Mononuclear cell (primary cell): ENCODE measurements around the gene ZNF827. TPM values are rescaled to one million over a fixed set of nuclear protein-coding genes. Genes with fewer than 3 reads are reported as not detected.

Source experiments
- H3K27me3 ChIP-seq: 2 replicates; pipeline ENCODE4 v1.6.0; 2011; ENCODE audit warnings: low read length, control low read depth; ENCODE audit not compliant: insufficient read depth
- H3K4me1 ChIP-seq: 2 replicates; pipeline ENCODE4 v1.5.1; 2011; ENCODE audit warnings: mild to moderate bottlenecking, low read length, control low read depth; ENCODE audit not compliant: insufficient read depth
- H3K4me3 ChIP-seq: 2 replicates; pipeline ENCODE4 v1.5.1; 2011; ENCODE audit warnings: mild to moderate bottlenecking, low read length, moderate library complexity
- H3K9me3 ChIP-seq: 2 replicates; pipeline ENCODE4 v1.5.1; 2011; ENCODE audit warnings: low read depth, mild to moderate bottlenecking, control low read depth, low read length
- total RNA-seq: library from RNA; depleted of rRNA; stranded (reverse); fragments of >200 nt; gene quantifications from one replicate; pipeline ENCODE4 v1.2.3, GENCODE V29; 2012

The ZNF827 gene
- total RNA-seq, 1 donor, result 14.0 TPM

DNA sequence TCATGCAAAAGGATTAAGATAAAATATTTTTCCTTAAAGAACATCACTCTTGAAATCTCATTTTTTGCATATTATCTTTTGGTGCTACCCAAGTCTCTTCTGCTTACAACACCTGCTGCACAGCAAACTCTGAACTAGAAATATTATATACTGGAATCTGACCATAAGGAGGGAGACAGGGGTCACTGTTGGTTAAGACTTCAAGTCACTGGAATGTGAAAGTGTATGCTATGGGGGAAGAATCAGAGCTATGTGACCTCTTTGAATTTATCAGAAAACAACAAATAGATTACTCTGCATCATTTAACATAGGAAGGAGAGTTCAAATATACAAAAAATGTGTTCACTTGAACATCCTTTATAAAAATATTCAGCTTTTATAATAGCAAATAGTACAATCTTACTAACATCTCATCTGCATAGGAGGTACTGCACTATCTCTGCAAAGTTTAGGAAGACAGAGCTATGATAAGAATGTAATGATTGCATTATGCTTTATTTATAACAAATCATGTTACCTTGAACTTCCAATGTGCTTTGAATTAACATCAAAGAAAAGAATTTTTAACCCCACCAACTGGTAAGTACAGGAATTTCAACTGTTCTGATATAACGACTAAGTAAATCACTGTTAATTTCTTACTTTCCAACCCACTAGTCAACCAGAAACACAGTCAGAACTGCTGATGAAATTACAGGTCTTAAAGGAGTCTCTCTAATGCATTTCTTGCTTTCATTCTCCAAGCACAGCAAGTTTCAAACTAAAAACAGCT is 69.8 kb downstream of the ZNF827 start:
- Histone ChIP-seq H3K4me3 (no peak overlapping the region), H3K27me3 (no peaks in the 10 kb centered on the region), H3K4me1 (peaks cover 5% of the 10 kb centered on the region), H3K9me3 (no peaks in the 10 kb centered on the region)

DNA sequence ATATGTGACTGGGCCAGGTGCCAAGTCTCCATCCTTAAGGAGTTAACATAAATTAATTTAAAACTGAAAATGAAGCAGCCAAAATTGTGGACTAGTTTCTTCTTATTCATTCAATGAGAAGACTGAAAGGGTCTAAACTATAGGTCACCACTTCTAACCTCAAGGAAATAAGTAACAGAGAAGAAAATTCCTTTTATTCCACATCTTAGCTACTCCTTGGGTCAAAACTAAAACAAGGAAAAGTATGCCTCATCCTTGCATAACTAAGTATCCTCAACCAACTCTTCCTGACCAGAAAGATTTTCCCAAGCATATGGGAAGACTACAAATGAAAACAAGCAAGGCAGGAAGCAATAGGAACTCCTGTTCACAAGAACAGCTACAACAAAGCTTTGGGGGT is 71.2 kb downstream of the ZNF827 start:
- peaks cover 5% of the 10 kb centered on the region for H3K4me1 ChIP-seq
- no peak overlapping the region for H3K4me3 ChIP-seq
- H3K9me3 ChIP-seq, result no peaks in the 10 kb centered on the region
- no peaks in the 10 kb centered on the region for H3K27me3 ChIP-seq

DNA sequence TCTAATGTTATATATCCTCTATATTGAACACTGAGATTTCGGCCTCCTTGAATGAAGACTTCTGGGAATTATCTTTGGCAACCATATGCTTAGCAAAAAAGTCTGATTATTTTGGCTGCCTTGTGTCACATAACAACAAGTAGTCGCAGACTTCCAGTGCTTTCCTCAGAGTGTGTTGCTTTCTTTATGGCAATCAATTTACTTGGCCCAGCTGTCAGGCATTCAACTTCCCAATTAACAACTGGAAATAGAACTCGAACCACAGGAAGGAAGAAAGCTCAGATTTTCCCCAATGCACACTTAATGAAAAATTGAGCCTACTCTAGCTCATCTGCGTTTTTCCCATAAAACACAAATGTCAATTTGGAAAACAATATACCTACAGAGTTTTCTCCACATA is 71.6 kb downstream of the ZNF827 start:
- Histone ChIP-seq H3K4me1 (peaks cover 5% of the 10 kb centered on the region), H3K27me3 (no peaks in the 10 kb centered on the region), H3K4me3 (no peak overlapping the region), H3K9me3 (no peaks in the 10 kb centered on the region)

DNA sequence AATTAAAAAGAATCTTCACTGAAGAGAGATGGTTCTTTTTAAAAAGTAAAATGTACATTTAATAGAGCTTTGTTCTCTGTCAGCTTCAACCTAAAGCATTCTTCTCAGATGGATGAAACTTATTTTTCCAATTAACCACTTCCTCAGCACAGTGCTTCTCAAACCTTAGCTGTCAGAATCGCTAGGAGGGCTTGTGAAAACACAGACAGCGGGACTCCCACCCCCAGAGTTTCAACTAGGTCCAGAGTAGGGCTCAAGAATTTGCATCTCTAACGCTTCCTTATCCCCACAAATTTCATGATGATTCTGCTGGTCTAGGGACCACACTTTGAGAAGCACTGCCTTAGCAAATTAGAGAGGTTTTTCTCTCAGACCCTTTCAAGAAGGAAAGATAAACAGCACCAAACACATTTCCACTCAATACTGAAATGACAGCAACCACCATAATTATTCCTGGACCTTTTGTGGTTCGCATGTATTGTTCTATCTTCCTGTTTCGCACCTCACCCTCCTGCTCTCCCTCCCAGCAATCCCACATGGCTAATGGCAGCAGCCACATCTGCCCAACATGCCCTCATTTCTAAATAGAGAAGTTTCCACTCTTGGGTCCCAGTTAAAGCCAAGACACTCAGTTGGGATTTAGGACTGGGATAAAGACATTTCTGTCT is 73.2 kb downstream of the ZNF827 start:
- Histone ChIP-seq H3K27me3 (no peaks in the 10 kb centered on the region), H3K9me3 (no peaks in the 10 kb centered on the region), H3K4me1 (peaks cover 4% of the 10 kb centered on the region), H3K4me3 (no peak overlapping the region)

DNA sequence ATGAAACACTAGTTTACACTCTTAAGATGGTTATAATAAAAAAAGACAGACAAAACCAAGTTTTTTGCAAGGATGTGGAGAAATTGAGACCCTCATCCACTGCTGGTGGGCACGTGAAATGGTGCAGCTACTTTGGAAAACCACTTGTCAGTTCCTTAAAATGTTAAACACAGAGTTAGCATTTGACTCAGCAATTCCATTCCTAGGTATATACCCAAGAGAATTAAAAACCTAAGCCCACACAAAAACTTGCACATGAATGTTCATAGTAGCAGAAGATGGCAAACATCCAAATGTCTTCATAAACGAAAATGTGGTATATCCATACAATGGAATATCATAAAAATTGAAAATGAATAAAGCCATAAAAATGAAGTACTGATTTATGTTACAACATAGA is 75.4 kb downstream of the ZNF827 start:
- no peaks in the 10 kb centered on the region for H3K9me3 ChIP-seq
- H3K4me1 ChIP-seq, result no peaks in the 10 kb centered on the region
- H3K4me3 ChIP-seq, result no peak overlapping the region
- no peaks in the 10 kb centered on the region for H3K27me3 ChIP-seq

DNA sequence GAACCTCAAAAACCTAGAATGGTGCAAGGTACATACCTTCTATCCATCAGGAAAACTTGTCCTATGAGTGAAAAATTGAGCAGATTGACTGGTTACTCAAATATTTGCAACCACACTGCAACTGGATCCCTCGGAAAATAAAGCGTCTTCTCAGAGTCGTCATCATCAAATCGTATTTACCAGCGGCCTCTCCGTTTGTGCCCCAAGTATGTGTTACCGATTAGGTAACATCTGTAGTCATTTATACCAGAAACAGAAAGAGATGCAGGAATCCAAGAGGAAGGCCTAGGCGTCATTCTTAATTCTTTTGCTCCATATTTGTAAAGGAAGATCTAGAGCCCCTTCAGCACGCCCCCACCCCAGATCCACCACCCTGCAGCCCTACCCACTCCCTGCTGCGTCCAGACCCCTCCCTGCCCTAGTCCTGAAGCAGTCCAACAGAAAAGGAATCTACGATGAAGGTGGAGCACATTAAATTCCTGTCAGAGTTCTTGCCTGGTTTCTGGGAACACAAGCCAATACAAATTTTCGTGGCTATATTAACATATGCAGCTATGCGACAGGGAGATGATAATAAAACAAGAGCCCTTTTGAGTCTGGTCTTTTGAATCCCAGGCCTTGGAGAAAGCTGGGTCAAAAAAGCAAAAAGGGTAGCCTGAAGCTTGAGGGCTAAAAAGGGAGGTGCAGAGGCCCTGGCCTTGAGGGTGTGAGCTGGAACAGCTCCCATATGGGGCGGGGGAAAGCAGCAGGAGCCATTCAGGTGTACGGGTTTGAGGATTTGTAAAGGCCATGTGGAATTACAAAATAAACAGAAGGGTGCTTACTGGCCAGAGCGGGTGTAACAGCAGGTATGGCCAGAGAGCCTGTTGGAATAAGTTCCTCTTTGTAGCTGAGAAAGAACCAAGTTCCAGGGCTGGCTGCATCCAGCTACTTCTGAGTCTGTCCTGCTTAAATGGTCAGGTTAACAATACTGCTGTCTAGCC is 77.0 kb downstream of the ZNF827 start:
- Histone ChIP-seq H3K9me3 (no peaks in the 10 kb centered on the region), H3K4me1 (no peaks in the 10 kb centered on the region), H3K27me3 (no peaks in the 10 kb centered on the region), H3K4me3 (no peak overlapping the region)

DNA sequence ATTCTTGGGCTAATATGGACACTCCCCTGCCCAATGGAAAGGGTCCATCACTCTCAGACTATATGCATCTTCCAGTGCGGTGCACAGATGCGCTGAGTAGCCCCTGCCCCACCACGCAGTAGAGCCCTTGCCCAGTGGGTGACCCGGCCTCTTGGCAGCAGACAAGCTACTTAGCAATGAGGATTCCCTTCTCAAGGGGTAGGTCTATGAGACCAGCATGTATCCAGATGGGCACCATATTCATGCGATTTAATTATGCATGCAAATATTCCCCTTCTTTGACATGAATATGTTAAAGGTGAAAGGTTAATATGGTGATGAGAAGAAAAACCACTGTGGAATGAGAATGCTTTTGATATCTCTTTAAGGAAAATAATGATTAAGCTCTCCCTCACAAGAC is 77.7 kb downstream of the ZNF827 start:
- H3K9me3 ChIP-seq, result no peaks in the 10 kb centered on the region
- H3K27me3 ChIP-seq, result no peaks in the 10 kb centered on the region
- no peak overlapping the region for H3K4me3 ChIP-seq
- no peaks in the 10 kb centered on the region for H3K4me1 ChIP-seq

DNA sequence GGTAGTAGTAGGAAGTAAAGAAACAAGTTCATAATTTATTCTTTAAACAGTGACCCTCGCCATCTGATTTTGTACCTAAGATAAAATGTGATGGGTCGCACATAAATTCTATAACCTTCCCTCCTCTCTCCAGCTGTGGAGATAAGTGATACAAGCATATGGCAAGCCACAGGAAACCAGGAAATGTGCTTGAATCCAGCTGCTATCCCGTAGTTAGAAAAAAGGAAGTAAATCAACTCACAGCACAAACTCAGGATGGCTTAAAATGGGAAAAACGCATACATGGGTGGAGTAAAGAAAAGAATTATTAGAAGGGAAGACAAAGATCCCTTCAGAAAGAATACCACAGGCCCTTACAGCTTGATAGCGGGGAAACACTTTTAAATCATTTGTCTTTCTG is 78.2 kb downstream of the ZNF827 start:
- Histone ChIP-seq H3K9me3 (no peaks in the 10 kb centered on the region), H3K27me3 (no peaks in the 10 kb centered on the region), H3K4me1 (no peaks in the 10 kb centered on the region), H3K4me3 (no peak overlapping the region)

DNA sequence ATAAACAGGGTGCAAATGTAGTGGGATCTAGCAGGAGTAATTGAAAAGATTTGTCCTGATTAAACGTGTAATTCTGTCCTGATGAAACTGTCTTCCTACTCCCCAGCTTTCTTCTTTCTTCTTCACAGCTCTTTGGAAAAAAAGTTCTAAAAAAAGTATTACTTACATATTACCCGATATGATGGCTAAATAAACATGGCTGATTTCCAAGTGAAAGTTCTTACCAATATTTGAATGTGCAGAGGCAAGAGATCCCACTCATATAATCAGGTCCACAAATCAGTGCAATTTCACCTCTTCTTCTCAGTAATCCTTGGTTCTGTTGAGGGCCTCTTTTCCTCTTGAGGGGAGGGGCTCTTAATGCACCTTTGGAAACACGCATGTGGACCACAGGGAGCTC is 78.7 kb downstream of the ZNF827 start:
- Histone ChIP-seq H3K4me3 (no peak overlapping the region), H3K27me3 (no peaks in the 10 kb centered on the region), H3K9me3 (no peaks in the 10 kb centered on the region), H3K4me1 (no peaks in the 10 kb centered on the region)

DNA sequence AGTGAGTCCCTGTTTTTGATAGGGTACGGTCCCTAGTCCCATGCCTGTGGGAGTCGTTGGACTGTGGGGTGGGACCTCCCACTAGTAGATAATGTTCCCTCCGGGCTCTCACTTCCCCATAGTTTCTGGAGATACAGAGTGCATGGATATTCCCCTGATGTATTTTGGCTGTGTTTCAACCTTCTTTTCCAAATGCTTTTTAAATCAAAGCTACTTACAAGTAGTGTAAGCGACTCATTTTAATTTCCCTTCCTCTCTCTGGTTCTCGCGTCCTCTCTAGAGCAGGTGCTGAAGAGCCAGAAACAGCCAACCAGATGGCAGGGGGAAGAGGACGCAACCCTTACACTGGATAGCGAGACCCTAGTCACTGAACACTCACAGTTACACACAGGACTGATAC is 79.2 kb downstream of the ZNF827 start:
- Histone ChIP-seq H3K9me3 (no peaks in the 10 kb centered on the region), H3K4me1 (no peaks in the 10 kb centered on the region), H3K27me3 (no peaks in the 10 kb centered on the region), H3K4me3 (no peak overlapping the region)

DNA sequence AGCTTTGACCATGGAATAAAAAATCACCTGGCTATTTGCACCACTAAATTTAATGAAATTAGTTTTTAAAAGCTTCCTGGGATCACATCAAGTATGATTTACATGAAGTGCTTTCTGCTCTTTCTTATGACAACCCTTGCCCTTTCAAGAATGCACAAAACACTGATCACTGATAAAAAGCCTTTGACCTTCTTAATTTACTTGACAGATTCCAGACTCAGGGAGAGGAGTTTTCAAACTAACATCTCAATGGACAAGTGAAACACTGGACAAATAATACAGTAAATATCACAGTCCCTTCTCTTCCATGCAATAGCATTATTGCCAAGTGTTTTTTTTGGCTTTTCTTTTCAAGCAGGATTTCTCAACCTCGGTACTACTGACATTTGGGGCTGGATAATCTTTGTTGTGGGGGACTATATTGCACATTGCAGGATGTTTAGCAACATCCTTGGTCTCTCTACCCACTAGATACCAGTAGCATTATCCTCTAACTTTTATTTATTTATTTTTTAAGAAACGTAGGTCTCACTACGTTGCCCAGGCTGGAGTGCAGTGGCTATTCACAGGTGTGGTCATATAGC is 86.3 kb downstream of the ZNF827 start:
- H3K4me1 ChIP-seq, result no peaks in the 10 kb centered on the region
- no peak overlapping the region for H3K4me3 ChIP-seq
- no peaks in the 10 kb centered on the region for H3K27me3 ChIP-seq
- no peaks in the 10 kb centered on the region for H3K9me3 ChIP-seq

DNA sequence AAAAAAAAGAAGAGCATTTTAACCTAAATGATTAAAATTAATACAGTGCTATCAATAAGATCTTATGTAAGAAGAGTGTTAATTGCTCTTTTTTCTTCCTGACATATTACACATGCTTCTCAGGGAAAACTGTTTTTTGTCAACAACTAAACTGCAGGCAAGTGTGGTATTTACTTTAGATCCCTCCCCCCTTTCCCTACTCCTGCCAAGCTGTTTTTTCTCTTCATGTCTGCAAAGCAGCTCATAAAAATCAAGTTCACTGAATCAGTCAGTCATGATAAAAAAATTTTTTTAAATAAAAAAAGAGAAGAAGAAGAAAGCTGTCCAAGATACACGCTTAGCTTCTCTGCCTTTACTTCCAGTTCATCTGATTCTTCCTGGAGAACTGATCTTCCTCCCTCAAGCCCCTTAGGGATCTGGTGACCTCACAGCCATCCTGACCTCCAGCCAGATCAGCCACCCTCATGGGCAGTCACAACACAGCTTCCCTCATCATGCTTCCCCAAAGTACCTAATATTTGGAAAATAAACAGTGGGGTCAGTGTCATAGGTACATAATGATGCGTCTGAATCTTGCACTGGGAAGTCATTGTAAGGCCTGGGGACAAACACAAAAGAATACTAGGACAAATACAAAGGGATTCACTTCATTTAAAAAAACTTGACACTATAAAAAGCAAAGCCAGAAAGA is 87.0 kb downstream of the ZNF827 start:
- Histone ChIP-seq H3K27me3 (no peaks in the 10 kb centered on the region), H3K4me3 (no peak overlapping the region), H3K9me3 (no peaks in the 10 kb centered on the region), H3K4me1 (no peaks in the 10 kb centered on the region)

DNA sequence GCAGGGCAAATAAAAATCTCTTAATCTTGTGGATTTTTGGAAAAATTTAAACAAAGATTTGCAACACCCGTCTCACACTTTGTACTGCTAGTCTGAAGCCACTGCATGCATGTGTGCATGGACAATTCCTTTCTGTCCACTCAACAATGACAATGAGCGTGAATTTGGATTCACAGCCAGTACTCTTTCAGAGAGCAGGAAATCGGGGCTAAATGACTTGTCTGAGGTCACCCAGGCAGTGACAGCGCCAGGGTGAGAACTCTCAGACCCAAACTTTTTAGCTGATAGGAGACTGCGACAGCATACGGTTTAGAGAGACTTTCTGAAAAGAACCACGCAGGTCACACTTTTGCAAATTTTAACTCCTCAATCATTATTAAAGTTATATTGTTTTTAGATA is 90.9 kb downstream of the ZNF827 start:
- H3K4me3 ChIP-seq, result no peak overlapping the region
- no peaks in the 10 kb centered on the region for H3K27me3 ChIP-seq
- H3K9me3 ChIP-seq, result no peaks in the 10 kb centered on the region
- peaks cover 12% of the 10 kb centered on the region for H3K4me1 ChIP-seq

DNA sequence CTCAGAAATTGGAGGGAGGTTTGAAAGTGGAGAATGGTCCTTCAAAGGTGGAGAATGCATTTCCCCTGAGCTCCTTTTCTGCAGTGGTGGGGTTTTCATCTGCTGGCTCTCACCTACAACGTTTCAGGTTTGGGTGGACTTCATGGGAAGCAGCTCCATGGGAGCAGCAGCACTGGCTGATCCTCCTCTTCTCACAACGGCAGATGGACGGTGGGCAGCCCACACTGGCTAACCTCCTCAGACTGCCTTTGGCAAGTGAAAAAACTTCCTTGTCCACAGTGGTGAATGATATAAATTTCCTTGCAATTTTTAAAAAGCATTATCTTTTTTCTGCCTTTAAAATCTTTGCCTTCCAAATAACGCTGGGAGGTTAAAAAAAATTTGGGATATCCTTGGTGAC is 93.5 kb downstream of the ZNF827 start:
- H3K9me3 ChIP-seq, result no peaks in the 10 kb centered on the region
- H3K4me1 ChIP-seq, result peaks cover 12% of the 10 kb centered on the region
- H3K27me3 ChIP-seq, result no peaks in the 10 kb centered on the region
- no peak overlapping the region for H3K4me3 ChIP-seq
